ENCODE results near the gene DUSP6. TPM values are rescaled to one million over a fixed set of nuclear protein-coding genes. Genes with fewer than 3 reads are reported as not detected.
A peak's percentile ranks its signal among the peaks of the same experiment; 100 is the strongest.
"Not testable (repeated sequence)": the region's sequence is repeated elsewhere in the genome, so short reads cannot be mapped to it uniquely, and the experiment has no call there.

The DUSP6 gene
- total RNA-seq, 2 donors from 2014 or later = 115 to 182 TPM

GRCh38 chr12:89345830-89346740, 6.2 kb downstream of the DUSP6 start:
- Mint-ChIP-seq H3K9me3 (no peaks in the 10 kb centered on the region), H3K4me1 (ENCODE audit: low read depth) (peaks cover 56% of the 10 kb centered on the region), H3K4me3 (peak overlapping the region; percentile 85 to 97), H3K27ac (peak overlapping the region; percentile 97), H3K27me3 (ENCODE audit: low read depth) (no peaks in the 10 kb centered on the region), H3K36me3 (ENCODE audit: insufficient read depth in 2 of 2) (peaks cover 22 to 36% of the 10 kb centered on the region in 2 donors)
- ATAC-seq (replicated peaks in 1 of 2) (peak; percentile 88 to 89), DNase-seq (peak; percentile 59 to 71)

DNA sequence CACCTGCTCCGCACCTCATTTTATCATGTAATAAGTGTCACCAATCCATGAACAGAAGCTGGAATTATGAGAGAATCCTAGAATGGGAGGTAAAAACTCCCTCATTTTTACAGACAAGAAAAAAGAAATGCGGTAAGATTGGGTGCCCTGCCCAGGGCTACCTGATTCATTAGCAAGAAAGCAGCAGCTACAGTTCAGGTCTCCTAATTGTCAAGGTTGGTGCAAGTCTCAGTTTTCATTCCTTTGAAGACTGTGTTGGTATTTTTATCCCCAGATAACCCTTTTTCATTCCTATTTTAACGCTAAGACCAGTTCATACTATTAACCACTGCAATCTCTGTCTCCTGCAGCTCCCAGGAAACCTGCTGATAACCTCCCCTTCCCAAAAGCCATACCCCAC, 6.9 kb downstream of the DUSP6 start:
- H3K27ac Mint-ChIP-seq = no peak overlapping the region

DNA sequence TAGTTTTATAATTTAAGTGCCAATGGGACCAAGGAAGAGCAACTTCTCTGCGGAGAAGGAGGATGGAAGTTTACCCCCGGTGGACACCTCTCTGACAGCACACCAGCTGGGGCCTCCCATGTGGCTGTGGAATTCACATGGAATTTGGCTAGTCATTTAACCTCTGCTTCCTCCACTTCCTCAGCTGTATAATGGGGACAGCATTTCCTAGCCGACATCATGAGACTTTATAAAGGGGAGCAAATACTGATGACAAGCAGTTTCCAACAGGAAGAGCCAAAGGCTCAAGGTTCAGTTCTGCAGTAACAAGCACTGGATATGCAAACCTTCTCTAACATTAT, 7.5 kb downstream of the DUSP6 start:
- ATAC-seq (replicated peaks in 1 of 2) (no peak), DNase-seq (no peak)
- H3K4me3 Mint-ChIP-seq = no peak overlapping the region
- no peaks in the 10 kb centered on the region for H3K27me3 Mint-ChIP-seq (ENCODE audit: low read depth)
- no peaks in the 10 kb centered on the region for H3K9me3 Mint-ChIP-seq
- peaks cover 58% of the 10 kb centered on the region for H3K4me1 Mint-ChIP-seq (ENCODE audit: low read depth)
- peaks cover 14 to 25% of the 10 kb centered on the region in 2 donors for H3K36me3 Mint-ChIP-seq (ENCODE audit: insufficient read depth in 2 of 2)
- H3K27ac Mint-ChIP-seq = no peak overlapping the region

More for the DNA sequence above, 6.9 kb downstream of the DUSP6 start:
- Mint-ChIP-seq H3K4me3 (no peak overlapping the region), H3K27me3 (ENCODE audit: low read depth) (no peaks in the 10 kb centered on the region), H3K9me3 (no peaks in the 10 kb centered on the region), H3K36me3 (ENCODE audit: insufficient read depth in 2 of 2) (peaks cover 16 to 30% of the 10 kb centered on the region in 2 donors), H3K4me1 (ENCODE audit: low read depth) (peaks cover 58% of the 10 kb centered on the region)
- ATAC-seq (replicated peaks in 1 of 2) (no peak), DNase-seq (no peak)

DNA sequence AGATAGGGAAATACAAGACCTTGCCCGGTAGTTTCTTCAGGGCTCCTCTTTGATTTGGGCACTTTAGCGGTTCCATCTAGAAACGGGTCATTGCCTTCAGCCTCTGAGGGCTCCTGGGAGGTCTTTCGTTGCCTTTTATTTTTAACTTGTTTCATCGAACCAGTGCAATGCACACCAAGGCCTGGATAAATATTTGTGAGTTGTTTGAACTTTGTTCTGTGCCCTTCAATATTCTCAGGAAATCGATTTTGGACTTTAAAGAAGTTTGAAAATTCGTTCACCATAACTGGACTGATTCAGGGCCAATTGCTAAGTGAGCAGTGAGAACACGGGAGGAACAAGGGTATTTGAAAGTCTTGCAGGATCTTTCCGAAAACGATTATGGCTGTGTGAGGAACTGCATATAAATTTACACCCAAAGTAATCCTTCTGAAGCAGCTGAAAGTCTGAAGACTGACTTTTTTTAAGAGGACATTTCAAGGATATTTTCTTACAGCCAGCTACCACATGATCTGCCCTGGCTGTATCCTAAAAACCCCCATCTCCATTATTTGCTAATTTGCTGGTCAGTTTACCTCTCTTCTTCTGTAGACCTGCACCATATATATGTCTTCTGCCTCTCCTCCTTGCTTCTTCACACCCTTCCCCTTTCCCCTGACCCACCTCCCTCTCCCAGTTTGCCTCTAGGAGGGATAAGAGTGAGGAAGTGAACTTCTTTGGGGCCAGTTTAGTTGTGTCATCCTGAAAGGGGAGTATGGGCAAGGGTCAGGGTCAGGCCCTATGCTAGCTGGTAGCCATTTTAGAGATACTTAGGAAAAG, 8.0 kb downstream of the DUSP6 start:
- H3K9me3 Mint-ChIP-seq = no peaks in the 10 kb centered on the region
- H3K27ac Mint-ChIP-seq = peak overlapping the region; percentile 36
- peaks cover 56% of the 10 kb centered on the region for H3K4me1 Mint-ChIP-seq (ENCODE audit: low read depth)
- no peak overlapping the region for H3K4me3 Mint-ChIP-seq
- peaks cover 5% of the 10 kb centered on the region for H3K27me3 Mint-ChIP-seq (ENCODE audit: low read depth)
- ATAC-seq (replicated peaks in 1 of 2) (no peak), DNase-seq (no peak)
- H3K36me3 Mint-ChIP-seq (ENCODE audit: insufficient read depth in 2 of 2) = peaks cover 13 to 20% of the 10 kb centered on the region in 2 donors

- no peak overlapping the region for H3K4me3 Mint-ChIP-seq
- peaks cover 5 to 10% of the 10 kb centered on the region in 2 donors for H3K36me3 Mint-ChIP-seq (ENCODE audit: insufficient read depth in 2 of 2)
- ATAC-seq (replicated peaks in 1 of 2) = no peak
- no peak overlapping the region for H3K27ac Mint-ChIP-seq
- peaks cover 6% of the 10 kb centered on the region for H3K27me3 Mint-ChIP-seq (ENCODE audit: low read depth)
- DNase-seq = no peak
- H3K9me3 Mint-ChIP-seq = no peaks in the 10 kb centered on the region
- H3K4me1 Mint-ChIP-seq (ENCODE audit: low read depth) = peaks cover 49% of the 10 kb centered on the region
Measured at GRCh38 chr12:89343127-89343526, 9.2 kb downstream of the DUSP6 start.

DNA sequence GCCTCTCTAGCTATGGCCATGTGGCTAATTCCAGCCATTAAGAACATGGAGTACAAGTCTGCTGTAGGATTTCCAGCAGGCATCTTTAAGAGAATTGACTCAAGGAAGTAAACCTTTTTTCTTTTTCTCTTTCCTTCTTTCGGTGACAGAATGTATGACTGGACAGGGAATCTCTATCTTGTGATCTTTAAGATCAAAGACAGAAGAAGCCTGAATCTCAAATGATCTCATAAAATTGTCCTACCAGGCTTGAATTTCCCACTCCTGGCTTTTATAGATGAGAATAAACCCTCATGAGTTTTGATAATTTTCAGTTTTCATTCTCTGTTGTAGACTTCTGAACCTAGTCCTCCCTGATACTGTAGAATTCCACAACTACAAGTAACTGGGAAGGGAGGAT, 11.4 kb downstream of the DUSP6 start:
- no peaks in the 10 kb centered on the region for H3K36me3 Mint-ChIP-seq (ENCODE audit: insufficient read depth in 2 of 2)
- H3K9me3 Mint-ChIP-seq = no peaks in the 10 kb centered on the region
- DNase-seq (no peak), ATAC-seq (replicated peaks in 1 of 2) (no peak)
- H3K4me1 Mint-ChIP-seq (ENCODE audit: low read depth) = peaks cover 29% of the 10 kb centered on the region
- H3K27ac Mint-ChIP-seq = no peak overlapping the region
- H3K4me3 Mint-ChIP-seq = no peak overlapping the region
- H3K27me3 Mint-ChIP-seq (ENCODE audit: low read depth) = peaks cover 6% of the 10 kb centered on the region

- ATAC-seq (replicated peaks in 1 of 2) = no peak
- Mint-ChIP-seq H3K27me3 (ENCODE audit: low read depth) (peaks cover 6% of the 10 kb centered on the region), H3K27ac (no peak overlapping the region), H3K4me3 (no peak overlapping the region), H3K36me3 (ENCODE audit: insufficient read depth in 2 of 2) (no peaks in the 10 kb centered on the region), H3K9me3 (no peaks in the 10 kb centered on the region), H3K4me1 (ENCODE audit: low read depth) (peaks cover 24% of the 10 kb centered on the region)
- no peak for DNase-seq
Measured at GRCh38 chr12:89339526-89339925, 12.8 kb downstream of the DUSP6 start.

GRCh38 chr12:89337136-89337535, 15.2 kb downstream of the DUSP6 start:
- H3K9me3 Mint-ChIP-seq; DNase-seq; H3K36me3 Mint-ChIP-seq (ENCODE audit: insufficient read depth in 2 of 2); H3K27me3 Mint-ChIP-seq (ENCODE audit: low read depth); ATAC-seq (replicated peaks in 1 of 2); H3K27ac Mint-ChIP-seq; H3K4me3 Mint-ChIP-seq: not testable (repeated sequence)
- H3K4me1 Mint-ChIP-seq (ENCODE audit: low read depth) = peaks cover 36% of the 10 kb centered on the region

DNA sequence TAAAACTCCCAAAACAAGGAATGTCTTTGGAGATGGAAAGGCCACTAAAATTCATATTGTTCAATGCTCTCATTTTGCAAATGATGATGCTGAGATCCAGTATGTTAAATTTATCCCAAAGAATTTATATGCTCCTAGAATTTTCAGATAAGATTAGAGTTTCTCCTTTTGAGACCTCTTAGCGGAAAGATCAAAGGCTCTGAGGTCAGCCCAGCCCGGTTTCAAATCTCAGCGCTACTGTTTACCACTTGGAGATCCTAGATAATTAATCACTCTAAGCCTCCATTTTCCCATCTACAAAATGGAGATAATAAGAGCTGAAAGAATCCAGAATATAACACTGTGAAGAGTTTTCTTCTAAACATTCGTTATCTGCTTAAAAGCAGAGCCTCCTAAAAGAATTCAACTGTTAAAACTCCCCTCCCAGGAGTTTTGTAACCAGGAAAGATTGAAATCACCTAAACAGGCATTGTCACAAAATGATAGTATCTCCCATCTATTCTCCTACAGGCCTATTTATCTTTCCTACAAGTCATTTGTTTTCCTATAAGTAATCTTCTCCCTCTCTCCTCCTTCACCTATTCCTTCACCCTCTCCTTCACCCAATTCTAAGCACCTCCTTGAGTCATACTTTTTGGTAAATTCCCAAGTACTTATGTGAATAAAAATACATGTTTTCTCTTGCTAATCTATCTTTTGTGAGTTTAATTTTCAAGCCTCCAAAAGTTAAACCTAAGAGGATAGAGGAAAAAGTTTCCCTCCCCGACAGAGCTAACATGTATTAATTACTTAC, 16.7 kb downstream of the DUSP6 start:
- Mint-ChIP-seq H3K27me3 (ENCODE audit: low read depth) (peaks cover 6% of the 10 kb centered on the region), H3K4me1 (ENCODE audit: low read depth) (peaks cover 26% of the 10 kb centered on the region), H3K36me3 (ENCODE audit: insufficient read depth in 2 of 2) (peaks cover 3 to 6% of the 10 kb centered on the region in 2 donors), H3K27ac (peak overlapping the region; percentile 57), H3K4me3 (no peak overlapping the region), H3K9me3 (peaks cover 2 to 6% of the 10 kb centered on the region in 2 donors)
- DNase-seq (no peak), ATAC-seq (replicated peaks in 1 of 2) (no peak)

DNA sequence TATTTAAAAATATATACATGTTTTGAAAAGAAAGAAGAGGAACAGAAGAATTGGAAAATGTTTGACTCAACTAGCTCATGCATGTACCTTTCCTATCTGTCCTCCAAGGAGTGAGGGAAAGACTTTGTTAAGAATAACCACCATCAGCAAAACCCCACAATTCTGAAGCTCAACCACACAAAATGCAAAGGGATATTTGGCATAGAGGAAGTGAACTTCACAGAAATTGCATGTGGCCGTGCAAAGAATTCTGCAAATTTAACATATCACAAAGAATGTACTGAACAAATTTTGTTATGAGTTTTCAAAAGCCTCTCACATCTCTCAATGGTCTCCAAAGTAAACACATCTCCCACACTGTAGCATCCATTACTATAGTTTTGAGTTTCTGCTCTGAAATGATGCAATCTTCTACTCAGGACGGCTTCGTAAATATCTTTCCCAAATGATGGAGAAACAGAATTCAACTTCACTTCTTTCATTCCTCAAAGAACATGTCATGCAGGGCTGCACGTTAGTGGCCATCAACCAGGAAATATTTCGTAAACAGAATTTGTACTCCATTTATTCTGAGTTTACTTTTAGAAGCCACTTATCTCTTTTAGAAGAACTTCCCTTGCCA, 17.6 kb downstream of the DUSP6 start:
- Mint-ChIP-seq H3K27ac (no peak overlapping the region), H3K36me3 (ENCODE audit: insufficient read depth in 2 of 2) (peaks cover 7 to 12% of the 10 kb centered on the region in 2 donors), H3K9me3 (peaks cover 2 to 8% of the 10 kb centered on the region in 2 donors), H3K27me3 (ENCODE audit: low read depth) (peaks cover 5% of the 10 kb centered on the region), H3K4me1 (ENCODE audit: low read depth) (peaks cover 26% of the 10 kb centered on the region), H3K4me3 (no peak overlapping the region)
- ATAC-seq (replicated peaks in 1 of 2) (no peak), DNase-seq (no peak)

DNA sequence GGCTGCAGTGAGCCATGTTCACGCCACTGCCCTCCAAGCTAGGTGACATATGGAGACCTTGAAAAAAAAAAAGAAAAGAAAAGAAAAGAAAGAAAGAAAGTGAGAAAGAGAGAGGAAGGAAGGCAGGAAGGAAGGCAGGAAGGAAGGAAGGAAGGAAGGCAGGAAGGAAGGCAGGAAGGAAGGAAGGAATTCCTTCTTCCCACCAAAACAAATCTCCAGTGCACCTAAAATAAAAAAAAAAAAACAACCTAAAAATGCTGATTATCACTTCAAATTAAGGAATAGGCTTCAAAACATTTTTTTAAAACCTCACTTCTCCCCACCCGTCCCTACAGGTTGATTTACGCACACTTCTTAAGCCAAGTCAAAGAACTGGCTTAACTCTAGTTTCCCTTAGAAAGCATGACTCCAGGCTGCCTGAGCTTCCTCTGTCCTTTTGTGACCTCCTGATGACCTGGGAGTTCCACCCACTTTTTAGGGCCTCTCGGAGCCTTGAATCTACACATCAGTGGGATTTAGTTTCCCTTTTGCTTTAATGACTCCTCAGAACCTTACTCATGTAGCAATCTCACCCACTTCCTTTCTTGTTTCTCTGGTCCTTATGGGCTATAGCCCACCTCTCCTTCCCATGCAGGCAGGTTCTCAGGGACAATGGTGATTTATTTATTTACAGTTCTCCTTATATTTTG, 18.6 kb downstream of the DUSP6 start:
- Mint-ChIP-seq H3K4me1 (ENCODE audit: low read depth) (peaks cover 18% of the 10 kb centered on the region), H3K27ac (peak overlapping the region; percentile 90), H3K9me3 (peaks cover 2 to 10% of the 10 kb centered on the region in 2 donors), H3K27me3 (ENCODE audit: low read depth) (no peaks in the 10 kb centered on the region), H3K36me3 (ENCODE audit: insufficient read depth in 2 of 2) (peaks cover 7 to 14% of the 10 kb centered on the region in 2 donors), H3K4me3 (peak overlapping the region; percentile 61 to 72)
- ATAC-seq (replicated peaks in 1 of 2) = peak; percentile 89 to 97
- peak in 1 of 2 donors; percentile 33 for DNase-seq

All from activated T-cell treated with anti-CD3 and anti-CD28 coated beads, Interleukin-2, amount 50 U/mL, for 72 hours (primary cell).